Heart left ventricle (tissue), 16 donors: ENCODE results near the gene PALLD. TPM values are rescaled to one million over a fixed set of nuclear protein-coding genes. Genes with fewer than 3 reads are reported as not detected.

Experiments
- ATAC-seq, 4 donors: fragments of 200-7000 bp; cut with Tn5 transposase; one replicate each; pipeline ENCODE4 v1.9.1; 2020 to 2022; ENCODE audit warnings: moderate library complexity in 4 of 4, mild to moderate bottlenecking in 3 of 4, moderate number of reproducible peaks in 1 of 4
- DNase-seq, 5 donors: peaks; one replicate each; pipeline ENCODE4 v3.0.0-alpha.2; 2020
- H3K27ac ChIP-seq, 12 donors: fragments of 200-600 bp; sonication (generic) in 4 of 12; one replicate each; pipeline versions ENCODE4 v1.5.0 to v1.8.0; 2016 to 2022; ENCODE audit warnings: mild to moderate bottlenecking in 2 of 12
- H3K27me3 ChIP-seq, 9 donors: fragments of 200-600 bp; sonication (generic) in 2 of 9; one replicate each; pipeline versions ENCODE4 v1.5.1 to v1.8.0; 2016 to 2022; ENCODE audit warnings: mild to moderate bottlenecking in 3 of 9
- H3K36me3 ChIP-seq, 9 donors: fragments of 200-600 bp; sonication (generic) in 2 of 9; one replicate each; pipeline versions ENCODE4 v1.5.0 to v1.8.0; 2018 to 2022; ENCODE audit warnings: mild to moderate bottlenecking in 2 of 9
- H3K4me1 ChIP-seq, 12 donors: fragments of 200-600 bp; sonication (generic) in 4 of 12; one replicate each; pipeline versions ENCODE4 v1.5.0 to v1.8.0; 2016 to 2022; ENCODE audit warnings: mild to moderate bottlenecking in 3 of 12
- H3K4me3 ChIP-seq, 12 donors: fragments of 200-600 bp; sonication (generic) in 4 of 12; one replicate each; pipeline versions ENCODE4 v1.5.0 to v1.8.0; 2017 to 2022; ENCODE audit warnings: mild to moderate bottlenecking in 9 of 12, moderate library complexity in 4 of 12
- H3K9me3 ChIP-seq, 12 donors: fragments of 200-600 bp; sonication (generic) in 4 of 12; one replicate each; pipeline versions ENCODE4 v1.5.0 to v1.8.0; 2016 to 2022; ENCODE audit warnings: mild to moderate bottlenecking in 1 of 12
- POLR2A ChIP-seq, 2 donors: fragments of 450-650 bp; IDR thresholded peaks; one replicate each; pipeline ENCODE4 v1.6.1; 2017; ENCODE audit warnings: antibody characterized with exemption in 2 of 2, mild to moderate bottlenecking in 2 of 2, moderate library complexity in 2 of 2
- WGBS, 4 donors: extraction: QIAGEN DNeasy Blood & Tissue Kit in 2 of 4; methylation state at CpG; one replicate each; pipeline versions ENCODE4 v1.1.5 to v1.1.7; 2013 to 2018; 5-methylcytosine and 5-hydroxymethylcytosine counted together
- intact Hi-C, 10 donors: fragments of 100-400 bp; cut with DNase I; formaldehyde crosslinking; loops; one replicate each; pipeline versions ENCODE4 v1.11.1 to v1.14.2; 2022
- polyA plus RNA-seq, 2 donors: library from polyadenylated mRNA; stranded (reverse); fragments of 200-250 nt; gene quantifications; one replicate each; pipeline ENCODE4 v1.2.3, GENCODE V29; 2013
- total RNA-seq, 9 donors: library from RNA; depleted of rRNA in 2 of 9; stranded (reverse); fragments of >200 nt in 2 of 9; fragmentation: NEBNext Ultra II Directional in 3 of 9; extraction: Animal tissue kit (Norgen Biotek cat#: 25700) in 3 of 9; gene quantifications; one replicate each; pipeline versions ENCODE4 v1.1.0 to v1.2.4, GENCODE V29; 2016 to 2023
- TF ChIP-seq, protein P1 (sequence below), 12 donors: fragments of 200-600 bp; sonication (generic) in 4 of 12; IDR thresholded peaks; one replicate each; pipeline versions ENCODE4 v1.5.0 to v1.8.0; 2018 to 2022; ENCODE audit warnings: antibody characterized with exemption in 12 of 12, mild to moderate bottlenecking in 5 of 12
- donor health status: ischemic (EF 13 %, LVEDD 7.1; RV severe dilation, severe dysfunction).
- donor health status: healthy with polysubstance abuse.
- donor health status: DM: no; HTN: yes; CAD: no.
- donor health status: DM: no; HTN: no; CAD: no.
- donor health status: ischemic (EF 25% LVEDD 6.9; RV normal size, moderate dysfunction).
- donor health status: ischemic (EF 25% LVEDD 5.7; RV mildly dilated, moderate dysfunction).
- donor health status: healthy.
- donor health status: DM: yes; HTN: yes; CAD: no.
- donor health status: ischemic (EF 35%, LVEDD 5.7; RV mildly dilated, moderate dysfunction).
- donor health status: nonischemic (EF 11% LVEDD 7.7; RV severe dilation, severe dysfunction).
- donor health status: DM: yes; HTN: yes; CAD: no.
- donor health status: PGD.
- donor health status: ischemic (EF 29% LVEDD 5.4; RV normal size, mild dysfunction).
- donor health status: nonischemic (EF 23%, LVEDD 6.1; RV moderate dilation, normal function).

The PALLD gene
- total and polyA plus RNA-seq, 11 donors = 193 to 1,428 (median 1,015) TPM

GRCh38 chr4:168853770-168854169, 356.9 kb downstream of the PALLD start:
- peak overlapping the region; percentile 60 to 97 (median 78) for H3K27ac ChIP-seq
- H3K4me1 ChIP-seq = peaks cover 0 to 95% (median 55%) of the 10 kb centered on the region in 12 donors
- H3K27me3 ChIP-seq = no peaks in the 10 kb centered on the region
- intact Hi-C loops = no loop called here
- peaks cover 0 to 9% (median 0%) of the 10 kb centered on the region in 9 donors for H3K36me3 ChIP-seq
- ATAC-seq = peak in 2 of 4 donors; percentile 4 to 6
- 73 to 89% (median 83%) methylated on average over 4 of the region's 4 CpGs for WGBS, 4 donors
- H3K4me3 ChIP-seq = no peak overlapping the region
- no peak for DNase-seq
- no peaks in the 10 kb centered on the region for H3K9me3 ChIP-seq
- no peak for TF ChIP-seq POLR2A (IDR thresholded peaks at IDR 0.05)
- TF ChIP-seq, protein P1, sequence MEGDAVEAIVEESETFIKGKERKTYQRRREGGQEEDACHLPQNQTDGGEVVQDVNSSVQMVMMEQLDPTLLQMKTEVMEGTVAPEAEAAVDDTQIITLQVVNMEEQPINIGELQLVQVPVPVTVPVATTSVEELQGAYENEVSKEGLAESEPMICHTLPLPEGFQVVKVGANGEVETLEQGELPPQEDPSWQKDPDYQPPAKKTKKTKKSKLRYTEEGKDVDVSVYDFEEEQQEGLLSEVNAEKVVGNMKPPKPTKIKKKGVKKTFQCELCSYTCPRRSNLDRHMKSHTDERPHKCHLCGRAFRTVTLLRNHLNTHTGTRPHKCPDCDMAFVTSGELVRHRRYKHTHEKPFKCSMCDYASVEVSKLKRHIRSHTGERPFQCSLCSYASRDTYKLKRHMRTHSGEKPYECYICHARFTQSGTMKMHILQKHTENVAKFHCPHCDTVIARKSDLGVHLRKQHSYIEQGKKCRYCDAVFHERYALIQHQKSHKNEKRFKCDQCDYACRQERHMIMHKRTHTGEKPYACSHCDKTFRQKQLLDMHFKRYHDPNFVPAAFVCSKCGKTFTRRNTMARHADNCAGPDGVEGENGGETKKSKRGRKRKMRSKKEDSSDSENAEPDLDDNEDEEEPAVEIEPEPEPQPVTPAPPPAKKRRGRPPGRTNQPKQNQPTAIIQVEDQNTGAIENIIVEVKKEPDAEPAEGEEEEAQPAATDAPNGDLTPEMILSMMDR (IDR thresholded peaks at IDR 0.05) = no peak

- H3K4me1 ChIP-seq = peaks cover 0 to 95% (median 55%) of the 10 kb centered on the region in 12 donors
- ATAC-seq (peak; percentile 72 to 87 (median 85)), DNase-seq (peak in 4 of 5 donors; percentile 21 to 57 (median 50))
- no peaks in the 10 kb centered on the region for H3K9me3 ChIP-seq
- H3K27ac ChIP-seq = peak overlapping the region; percentile 60 to 97 (median 78)
- peaks cover 0 to 9% (median 0%) of the 10 kb centered on the region in 9 donors for H3K36me3 ChIP-seq
- TF ChIP-seq, protein P1 (IDR thresholded peaks at IDR 0.05) = no peak
- TF ChIP-seq POLR2A (IDR thresholded peaks at IDR 0.05) = no peak
- H3K27me3 ChIP-seq = no peaks in the 10 kb centered on the region
- 44 to 46% (median 45%) methylated on average over 8 of the region's 8 CpGs for WGBS, 4 donors
- peak overlapping the region in 1 of 12 donors; percentile 9 for H3K4me3 ChIP-seq
- intact Hi-C loops = no loop called here
Observed at GRCh38 chr4:168854350-168854921, 357.6 kb downstream of the PALLD start.

GRCh38 chr4:168856312-168856711, 359.5 kb downstream of the PALLD start:
- ATAC-seq (no peak), DNase-seq (no peak)
- H3K4me3 ChIP-seq = no peak overlapping the region
- 54 to 65% (median 60%) methylated on average over 2 of the region's 2 CpGs for WGBS, 4 donors
- no peaks in the 10 kb centered on the region for H3K9me3 ChIP-seq
- H3K36me3 ChIP-seq = peaks cover 0 to 9% (median 0%) of the 10 kb centered on the region in 9 donors
- peak overlapping the region in 8 of 12 donors; percentile 15 to 97 (median 82) for H3K27ac ChIP-seq
- TF ChIP-seq, protein P1 (IDR thresholded peaks at IDR 0.05) = no peak
- TF ChIP-seq POLR2A (IDR thresholded peaks at IDR 0.05) = no peak
- intact Hi-C loops = no loop called here
- no peaks in the 10 kb centered on the region for H3K27me3 ChIP-seq
- peaks cover 0 to 96% (median 51%) of the 10 kb centered on the region in 12 donors for H3K4me1 ChIP-seq

GRCh38 chr4:168857009-168857408, 360.2 kb downstream of the PALLD start:
- intact Hi-C loops = no loop called here
- Histone ChIP-seq H3K9me3 (no peaks in the 10 kb centered on the region), H3K4me3 (no peak overlapping the region), H3K4me1 (peaks cover 0 to 89% (median 51%) of the 10 kb centered on the region in 12 donors), H3K36me3 (peaks cover 0 to 9% (median 0%) of the 10 kb centered on the region in 9 donors), H3K27ac (peak overlapping the region in 10 of 12 donors; percentile 15 to 97 (median 64)), H3K27me3 (no peaks in the 10 kb centered on the region)
- peak in 1 of 4 donors; percentile 7 for ATAC-seq
- DNase-seq = no peak
- 69 to 81% (median 78%) methylated on average over 6 of the region's 6 CpGs for WGBS, 4 donors
- TF ChIP-seq, protein P1 (IDR thresholded peaks at IDR 0.05) = no peak
- TF ChIP-seq POLR2A (IDR thresholded peaks at IDR 0.05) = no peak
